Pancreas (tissue), 10 donors: ENCODE results near the gene NLRX1. TPM values are rescaled to one million over a fixed set of nuclear protein-coding genes. Genes with fewer than 3 reads are reported as not detected.
"Not testable (repeated sequence)": the region's sequence is repeated elsewhere in the genome, so short reads cannot be mapped to it uniquely, and the experiment has no call there.

Experiments used
- ATAC-seq, 4 donors: fragments of 200-7000 bp; cut with Tn5 transposase; one replicate each; pipeline versions ENCODE4 v1.8.0 to v1.9.1; 2020; ENCODE audit warnings: mild to moderate bottlenecking in 4 of 4, moderate library complexity in 4 of 4
- DNase-seq, 6 donors: peaks; one replicate each; pipeline ENCODE4 v3.0.0-alpha.2; 2020
- FAIRE-seq: peaks from 2 replicates; lab custom pipeline; 2012; peaks lifted over from hg19 to GRCh38; lab: Jason Lieb, UNC
- H3K27ac ChIP-seq, 4 donors: fragments of 200-600 bp; sonication (generic); 1 replicate in 3 of 4; 2 replicates in 1 of 4; pipeline versions ENCODE4 v1.5.0 to v1.8.0; 2020
- H3K27me3 ChIP-seq, 4 donors: fragments of 200-600 bp; one replicate each; pipeline ENCODE4 v1.8.0; 2021
- H3K36me3 ChIP-seq, 3 donors: fragments of 200-600 bp; sonication (generic) in 1 of 3; one replicate each; pipeline versions ENCODE4 v1.5.0 to v1.8.0; 2020 to 2021
- H3K4me1 ChIP-seq, 3 donors: fragments of 200-600 bp; one replicate each; pipeline ENCODE4 v1.8.0; 2021
- H3K4me3 ChIP-seq, 4 donors: fragments of 200-600 bp; sonication (generic) in 2 of 4; one replicate each; pipeline versions ENCODE4 v1.5.0 to v1.8.0; 2020 to 2021
- H3K9me3 ChIP-seq, 4 donors: fragments of 200-600 bp; one replicate each; pipeline ENCODE4 v1.8.0; 2021
- CTCF ChIP-seq, 4 donors: fragments of 200-600 bp; sonication (generic) in 3 of 4; IDR thresholded peaks; one replicate each; pipeline versions ENCODE4 v1.5.0 to v1.8.0; 2021; ENCODE audit warnings: antibody characterized with exemption in 4 of 4
- WGBS, 2 donors: extraction: QIAGEN DNeasy Blood & Tissue Kit; methylation state at CpG; one replicate each; pipeline ENCODE4 v1.1.7; 2013; 5-methylcytosine and 5-hydroxymethylcytosine counted together
- intact Hi-C, 3 donors: fragments of 100-400 bp; cut with DNase I; formaldehyde crosslinking; loops; one replicate each; pipeline versions ENCODE4 v1.11.1 to v1.14.2; 2022
- polyA plus RNA-seq, 2 donors: library from polyadenylated mRNA; stranded (reverse); fragments of 200-250 nt; gene quantifications; one replicate each; pipeline ENCODE4 v1.2.3, GENCODE V29; 2013
- total RNA-seq, 6 donors: library from RNA; stranded (reverse); fragmentation: NEBNext Ultra II Directional in 4 of 6; extraction: Animal tissue kit (Norgen Biotek cat#: 25700) in 4 of 6; gene quantifications; one replicate each; pipeline versions ENCODE4 v1.2.1 to v1.2.4, GENCODE V29; 2021 to 2023
- donor health status: healthy with polysubstance abuse.
- donor health status: DM: no; HTN: no; CAD: no; lungs with moderate emphysema.
- donor health status: DM: no; HTN: no; CAD: no.
- donor health status: control.
- donor health status: control.
- donor health status: Bipolar disorder and iron deficiency.
- donor health status: DM: yes; HTN: yes; CAD: no.
- donor health status: DM: no; HTN: no; CAD: no.
- donor health status: DM: no; HTN: no; CAD: no.
- donor health status: DM: yes; HTN: yes; CAD: no.

Gene NLRX1
- total and polyA plus RNA-seq, 8 donors = 6.5 to 12.6 (median 7.5) TPM

DNA sequence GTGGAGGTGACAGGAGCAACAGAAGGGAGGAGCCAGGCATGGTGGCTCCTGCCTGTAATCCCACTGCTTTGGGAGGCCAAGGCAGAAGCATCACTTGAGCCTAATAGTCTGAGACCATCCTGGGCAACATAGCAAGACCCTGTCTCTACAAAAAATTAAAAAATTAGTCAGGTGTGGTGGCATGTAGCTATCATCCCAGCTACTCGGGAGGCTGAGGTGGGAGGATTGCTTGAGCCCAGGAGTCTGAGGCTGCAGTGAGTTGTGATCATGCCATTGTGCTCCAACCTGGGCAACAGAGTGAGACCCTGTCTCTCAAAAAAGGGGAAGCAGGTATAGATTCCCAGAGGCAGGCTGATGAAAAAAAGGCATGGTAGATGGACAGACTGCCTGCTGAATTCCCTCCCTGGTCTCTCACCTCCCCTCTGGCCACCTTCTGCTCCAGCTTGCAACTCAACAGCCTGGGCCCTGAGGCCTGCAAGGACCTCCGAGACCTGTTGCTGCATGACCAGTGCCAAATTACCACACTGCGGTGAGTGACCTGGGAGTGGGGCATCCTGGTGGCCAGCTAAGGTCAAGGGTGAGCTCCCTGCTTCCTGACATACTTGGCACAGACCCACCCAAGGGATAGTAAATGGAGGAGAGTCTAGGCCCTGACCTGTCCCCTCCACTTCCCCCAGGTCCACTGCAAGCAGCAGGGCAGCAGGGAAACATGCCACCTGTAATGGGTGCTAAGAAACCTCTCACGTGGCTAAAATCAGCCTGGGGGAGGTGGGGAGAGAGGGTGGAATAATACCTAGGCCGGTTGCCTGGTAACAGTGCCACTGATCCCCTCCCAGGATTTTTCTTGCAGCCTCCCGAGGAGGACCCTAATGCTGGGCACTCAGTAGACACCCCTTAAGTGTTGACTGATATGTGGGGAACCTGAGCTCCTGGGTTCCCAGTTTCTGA lies 12.5 kb downstream of the NLRX1 start:
- Histone ChIP-seq H3K4me1 (no peaks in the 10 kb centered on the region), H3K4me3 (no peak overlapping the region), H3K27ac (no peak overlapping the region), H3K36me3 (peaks cover 0 to 7% (median 3%) of the 10 kb centered on the region in 3 donors), H3K27me3 (no peaks in the 10 kb centered on the region), H3K9me3 (no peaks in the 10 kb centered on the region)
- 90 to 94% methylated on average over 6 of the region's 6 CpGs for WGBS, 2 donors
- FAIRE-seq (no peak), ATAC-seq (no peak), DNase-seq (no peak)
- TF ChIP-seq CTCF (IDR thresholded peaks at IDR 0.05) = no peak
- intact Hi-C loops = no loop called here

DNA sequence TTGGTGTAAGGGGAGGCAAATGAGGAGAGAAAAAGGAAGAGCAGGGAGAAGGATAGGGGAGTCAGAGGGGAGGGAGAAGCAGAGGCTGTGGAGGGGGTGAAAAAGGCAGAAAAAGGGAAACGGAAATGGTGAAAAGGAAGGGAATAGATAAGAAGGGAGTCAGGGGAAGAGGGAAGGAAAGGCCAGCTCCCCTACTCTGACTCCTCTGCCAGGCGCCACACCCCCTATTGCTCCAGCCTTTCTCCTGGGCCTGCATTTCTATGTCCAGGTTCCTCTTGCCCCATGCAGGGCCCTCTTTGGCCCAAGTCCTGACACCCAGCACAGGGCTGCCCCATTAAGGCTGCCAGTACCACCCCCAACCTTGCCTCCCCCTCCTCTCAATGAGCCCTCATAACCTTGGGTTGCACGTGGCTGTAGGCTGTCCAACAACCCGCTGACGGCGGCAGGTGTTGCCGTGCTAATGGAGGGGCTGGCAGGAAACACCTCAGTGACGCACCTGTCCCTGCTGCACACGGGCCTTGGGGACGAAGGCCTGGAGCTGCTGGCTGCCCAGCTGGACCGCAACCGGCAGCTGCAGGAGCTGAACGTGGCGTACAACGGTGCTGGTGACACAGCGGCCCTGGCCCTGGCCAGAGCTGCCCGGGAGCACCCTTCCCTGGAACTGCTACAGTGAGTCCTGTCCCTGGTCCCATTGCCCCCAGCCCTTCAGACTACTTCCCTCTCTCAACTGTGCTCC lies 13.3 kb downstream of the NLRX1 start:
- Histone ChIP-seq H3K27ac (no peak overlapping the region), H3K9me3 (no peaks in the 10 kb centered on the region), H3K27me3 (no peaks in the 10 kb centered on the region), H3K36me3 (peaks cover 0 to 7% (median 3%) of the 10 kb centered on the region in 3 donors), H3K4me3 (no peak overlapping the region), H3K4me1 (no peaks in the 10 kb centered on the region)
- ATAC-seq = peak in 1 of 4 donors; percentile 25
- TF ChIP-seq CTCF (IDR thresholded peaks at IDR 0.05) = no peak
- no peak for FAIRE-seq
- intact Hi-C loops = no loop called here
- peak in 1 of 6 donors; percentile 58 for DNase-seq
- WGBS, 2 donors = 84 to 86% methylated on average over 15 to 17 of the region's 17 CpGs

GRCh38 chr11:119184399-119184798 lies 15.9 kb downstream of the NLRX1 start:
- ATAC-seq, H3K27me3 ChIP-seq, intact Hi-C loops, H3K9me3 ChIP-seq, H3K27ac ChIP-seq, H3K4me1 ChIP-seq, H3K36me3 ChIP-seq, H3K4me3 ChIP-seq, FAIRE-seq: not testable (repeated sequence)
- WGBS, 2 donors = 86 to 90% methylated on average over 9 of the region's 9 CpGs
- DNase-seq = peak in 1 of 6 donors; percentile 9

GRCh38 chr11:119185981-119186634 lies 17.6 kb downstream of the NLRX1 start:
- ATAC-seq (peak; percentile 24 to 45 (median 34)), DNase-seq (no peak), FAIRE-seq (no peak)
- Histone ChIP-seq H3K9me3 (no peaks in the 10 kb centered on the region), H3K36me3 (no peaks in the 10 kb centered on the region), H3K27me3 (no peaks in the 10 kb centered on the region), H3K4me3 (no peak overlapping the region), H3K4me1 (no peaks in the 10 kb centered on the region), H3K27ac (no peak overlapping the region)
- TF ChIP-seq CTCF (IDR thresholded peaks at IDR 0.05) = no peak
- intact Hi-C loops = no loop called here
- WGBS, 2 donors = 23 to 25% methylated on average over 15 of the region's 15 CpGs
